ENCODE measurements around the gene BOC. TPM values are rescaled to one million over a fixed set of nuclear protein-coding genes. Genes with fewer than 3 reads are reported as not detected.

BOC gene
- total and polyA plus RNA-seq, 2 donors (not counting 3 experiments of a cell fraction or from before 2014, with no cell fraction given): 0.07 TPM; not detected in 1

DNA sequence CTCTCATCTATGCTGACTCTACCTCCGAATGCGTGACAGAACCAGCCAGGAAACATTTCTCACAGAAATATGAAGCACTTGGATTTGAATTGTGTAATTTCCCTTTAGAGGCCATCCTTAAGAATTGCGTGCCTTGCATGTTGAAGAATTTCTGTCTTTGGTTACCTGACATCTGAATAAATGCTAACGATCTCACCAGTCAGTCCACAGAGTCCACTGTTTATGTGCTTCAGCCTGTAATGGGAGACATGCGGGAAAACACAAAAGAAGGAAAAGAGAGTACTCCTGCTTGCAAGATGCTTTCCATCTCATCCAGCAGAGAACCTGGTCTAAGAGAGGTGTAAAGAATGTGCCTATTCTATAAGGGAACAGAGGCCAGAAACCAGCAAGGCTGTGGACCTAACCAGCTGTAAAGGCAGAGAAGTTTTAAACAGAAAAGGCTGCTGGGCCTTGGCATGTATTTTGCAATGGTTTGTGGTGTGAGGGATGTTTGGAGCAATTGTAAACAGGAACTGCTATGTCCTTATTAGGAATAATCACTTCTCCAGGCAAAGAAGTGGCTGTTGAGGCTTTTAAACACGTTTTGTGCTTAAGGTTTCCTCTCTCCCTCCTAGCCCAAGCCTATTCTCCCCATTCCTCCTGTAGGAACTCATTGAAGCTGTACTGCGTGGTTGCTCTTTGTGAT, 36.4 kb upstream of the BOC start:
- no peak for FAIRE-seq
- POLR2A ChIA-PET: no interaction called here

More for the DNA sequence above, 36.4 kb upstream of the BOC start:
- H3K9ac ChIP-seq (replicated peaks; ENCODE audit: extremely low read depth, insufficient read depth, low read length): no peak overlapping the region
- no peaks in the 10 kb centered on the region for H3K79me2 ChIP-seq (ENCODE audit: control insufficient read depth, insufficient read depth, low read length)
- H3K36me3 ChIP-seq (ENCODE audit: control insufficient read depth in 2 of 2, extremely low read depth in 1 of 2, insufficient read depth in 2 of 2, low read length in 2 of 2): no peaks in the 10 kb centered on the region
- H3K27me3 ChIP-seq (ENCODE audit: control insufficient read depth in 2 of 2, insufficient read depth in 2 of 2, low read length in 2 of 2): peaks cover 0 to 2% of the 10 kb centered on the region in 2 experiments
- H3K9me3 ChIP-seq (replicated peaks; ENCODE audit: control insufficient read depth, insufficient read depth, low read length): no peaks in the 10 kb centered on the region
- no peak for DNase-seq (ENCODE audit: low read depth, low spot score)
- dilution Hi-C loops (cut with MboI; ENCODE audit: extremely low pct_ligation_motif_present, low sequenced_read_pairs): no loop called here
- H3K4me1 ChIP-seq (ENCODE audit: control insufficient read depth, extremely low read depth, insufficient read depth, low read length): no peaks in the 10 kb centered on the region
- no peak overlapping the region for H2AFZ ChIP-seq (ENCODE audit: low read depth, low read length)
- TF ChIP-seq POLR2AphosphoS5 (IDR thresholded peaks at IDR 0.05; ENCODE audit: insufficient read depth, low read depth, low read length) (no peak), JUN (IDR thresholded peaks at IDR 0.05; ENCODE audit: borderline replicate concordance, insufficient read depth, insufficient read length, low read depth) (no peak), FOS (IDR thresholded peaks at IDR 0.05; ENCODE audit: borderline replicate concordance, insufficient read depth, low read length) (no peak), GATA2 (IDR thresholded peaks at IDR 0.05; ENCODE audit: insufficient read depth, insufficient read length, low read depth, low read length) (no peak), POLR2A (IDR thresholded peaks at IDR 0.05; ENCODE audit: low read depth, low read length) (no peak), CTCF (IDR thresholded peaks at IDR 0.05; ENCODE audit: extremely low read depth in 1 of 2, insufficient read depth in 1 of 2, low read depth in 1 of 2, low read length in 2 of 2) (no peak), MYC (IDR thresholded peaks at IDR 0.05; ENCODE audit: low read depth, low read length) (no peak), MAX (IDR thresholded peaks at IDR 0.05; ENCODE audit: insufficient read depth, insufficient read length) (no peak)
- no peaks in the 10 kb centered on the region for H3K9me1 ChIP-seq (replicated peaks; ENCODE audit: control insufficient read depth, extremely low read depth, insufficient read depth, low read length)
- H3K4me2 ChIP-seq (ENCODE audit: insufficient read depth, low read length): no peak overlapping the region
- BruUV-seq (replicated peaks): no TSS peak
- no peaks in the 10 kb centered on the region for H4K20me1 ChIP-seq (replicated peaks; ENCODE audit: control insufficient read depth, extremely low read depth, insufficient read depth, low read length)
- intact Hi-C loops (cut with micrococcal nuclease): no loop called here
- H3K4me3 ChIP-seq (replicated peaks in 1 of 3; ENCODE audit: insufficient read depth in 1 of 3, low read depth in 1 of 3, low read length in 3 of 3): no peak overlapping the region
- CTCF ChIA-PET: no interaction called here
- no peak overlapping the region for H3K27ac ChIP-seq (ENCODE audit: insufficient read depth, low read depth, low read length)

Data from endothelial cell of umbilical vein (primary cell).